Left kidney (tissue), 2 donors: ENCODE measurements around the gene KCTD13. TPM values are rescaled to one million over a fixed set of nuclear protein-coding genes. Genes with fewer than 3 reads are reported as not detected.
"Not testable (repeated sequence)": the region's sequence is repeated elsewhere in the genome, so short reads cannot be mapped to it uniquely, and the experiment has no call there.

ENCODE experiments used
- DNase-seq: peaks from one replicate; pipeline ENCODE4 v3.0.0-alpha.2; 2013
- polyA plus RNA-seq: library from polyadenylated mRNA; unstranded; fragments of 120-200 nt; gene quantifications from one replicate; pipeline ENCODE4 v1.2.1, GENCODE V29; 2013; ENCODE audit not compliant: insufficient read length

KCTD13 gene
- polyA plus RNA-seq, 1 donor, result 23.9 TPM

- no peak for DNase-seq
These were observed 24.9 kb upstream of the KCTD13 start for GRCh38 chr16:29950806-29951461.

GRCh38 chr16:29947897-29948296, 21.9 kb upstream of the KCTD13 start:
- DNase-seq, result no peak

DNA sequence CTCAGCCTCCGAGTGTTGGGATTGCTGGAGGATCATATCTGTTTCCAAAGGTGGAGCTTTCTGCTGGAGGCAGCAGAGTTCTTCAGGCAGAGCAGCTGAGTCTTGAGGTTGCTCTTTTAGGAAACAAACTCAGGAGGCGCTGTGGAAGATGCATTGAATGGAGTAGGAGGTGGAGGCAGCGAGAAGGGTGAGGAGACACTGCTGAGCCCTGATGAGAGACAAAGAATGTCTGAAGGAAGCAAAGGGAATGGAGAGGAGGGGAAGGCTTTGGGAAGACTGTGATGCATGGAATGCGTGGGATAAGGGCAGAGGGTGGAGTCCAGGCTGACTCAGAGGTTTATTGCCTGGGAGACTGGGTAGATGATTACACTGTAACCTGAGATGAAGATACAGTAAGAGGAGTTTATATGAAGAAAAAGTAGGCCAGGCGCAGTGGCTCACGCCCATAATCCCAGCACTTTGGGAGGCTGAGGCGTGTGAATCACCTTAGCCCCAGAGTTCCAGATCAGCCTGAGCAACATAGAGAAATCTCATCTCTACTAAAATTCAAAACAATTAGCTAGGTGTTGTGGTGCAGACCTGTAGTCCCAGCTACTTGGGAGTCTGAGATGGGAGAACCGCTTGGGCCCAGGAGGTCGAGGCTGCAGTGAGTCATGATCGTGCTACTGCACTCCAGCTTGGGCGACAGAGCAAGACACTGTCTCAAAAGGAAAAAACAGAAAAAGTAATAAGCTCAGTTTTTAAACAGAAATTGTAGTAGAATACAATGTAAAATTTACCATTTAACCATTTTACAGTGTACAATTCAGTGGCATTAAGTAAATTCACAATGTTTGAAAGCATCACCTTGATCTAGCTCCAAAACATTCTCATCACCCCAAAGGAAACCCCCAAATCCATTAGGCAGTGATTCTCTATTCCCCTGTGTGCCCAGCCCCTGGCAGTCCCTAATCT, 18.1 kb upstream of the KCTD13 start:
- DNase-seq, result peak; percentile 84

- no peak for DNase-seq
These were observed 14.6 kb upstream of the KCTD13 start for GRCh38 chr16:29940656-29941055.

DNA sequence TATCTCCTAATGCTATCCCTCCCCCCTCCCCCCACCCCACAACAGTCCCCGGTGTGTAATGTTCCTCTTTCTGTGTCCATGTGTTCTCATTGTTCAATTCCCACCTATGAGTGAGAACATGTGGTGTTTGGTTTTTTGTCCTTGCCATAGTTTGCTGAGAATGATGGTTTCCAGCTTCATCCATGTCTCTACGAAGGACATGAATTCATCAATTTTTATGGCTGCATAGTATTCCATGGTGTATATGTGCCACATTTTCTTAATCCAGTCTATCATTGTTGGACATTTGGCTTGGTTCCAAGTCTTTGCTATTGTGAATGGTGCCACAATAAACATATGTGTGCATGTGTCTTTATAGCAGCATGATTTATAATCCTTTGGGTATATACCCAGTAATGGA, 5.7 kb upstream of the KCTD13 start:
- DNase-seq, result not testable (repeated sequence)

- DNase-seq, result no peak
These were observed 1.3 kb upstream of the KCTD13 start for GRCh38 chr16:29927070-29927905.

- no peak for DNase-seq
These were observed 656 bp upstream of the KCTD13 start for GRCh38 chr16:29926711-29927052.

GRCh38 chr16:29925105-29925756, 795 bp downstream of the KCTD13 start:
- no peak for DNase-seq

- no peak for DNase-seq
These were observed 3.0 kb downstream of the KCTD13 start for GRCh38 chr16:29922986-29923501.

GRCh38 chr16:29922326-29922725, 3.7 kb downstream of the KCTD13 start:
- DNase-seq, result no peak

GRCh38 chr16:29921034-29921385, 5.0 kb downstream of the KCTD13 start:
- DNase-seq, result no peak

DNA sequence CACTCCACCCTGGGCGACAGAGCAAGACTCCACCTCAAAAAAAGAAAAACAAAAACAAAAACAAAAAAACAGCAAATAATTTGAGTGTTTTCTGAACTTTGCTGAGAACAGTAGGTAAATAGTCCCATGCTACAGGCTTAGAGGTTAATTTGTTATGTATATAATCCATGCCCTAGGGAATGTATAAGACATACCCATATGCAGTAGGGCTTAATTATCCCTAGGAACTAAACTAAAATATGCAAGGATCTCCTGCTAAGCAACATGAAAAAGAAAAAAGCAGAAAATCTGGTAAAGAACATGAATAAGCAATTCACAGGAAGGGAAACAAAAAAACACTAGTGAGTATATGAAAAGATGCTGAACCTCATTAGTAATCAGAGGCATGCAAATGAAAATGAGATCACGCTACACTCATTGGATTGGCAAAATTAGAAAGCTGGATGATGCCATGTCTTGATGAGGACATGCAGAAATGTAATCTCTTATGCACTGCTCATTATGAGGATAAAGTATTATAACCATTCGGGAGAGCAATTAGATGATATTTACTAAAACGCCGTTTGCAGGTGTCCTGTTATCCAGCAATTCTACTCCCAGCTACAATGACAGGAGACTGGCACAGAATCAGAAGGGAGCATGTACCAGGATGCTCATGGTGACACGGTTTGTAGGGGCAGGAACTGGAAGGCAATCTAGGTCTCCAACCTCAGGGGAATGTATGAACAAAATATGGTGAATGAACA, 5.6 kb downstream of the KCTD13 start:
- no peak for DNase-seq

GRCh38 chr16:29916979-29917378, 9.0 kb downstream of the KCTD13 start:
- DNase-seq, result no peak

- no peak for DNase-seq
These were observed 10.3 kb downstream of the KCTD13 start for GRCh38 chr16:29915590-29916247.

- DNase-seq, result no peak
These were observed 12.5 kb downstream of the KCTD13 start for GRCh38 chr16:29913514-29913913.

DNA sequence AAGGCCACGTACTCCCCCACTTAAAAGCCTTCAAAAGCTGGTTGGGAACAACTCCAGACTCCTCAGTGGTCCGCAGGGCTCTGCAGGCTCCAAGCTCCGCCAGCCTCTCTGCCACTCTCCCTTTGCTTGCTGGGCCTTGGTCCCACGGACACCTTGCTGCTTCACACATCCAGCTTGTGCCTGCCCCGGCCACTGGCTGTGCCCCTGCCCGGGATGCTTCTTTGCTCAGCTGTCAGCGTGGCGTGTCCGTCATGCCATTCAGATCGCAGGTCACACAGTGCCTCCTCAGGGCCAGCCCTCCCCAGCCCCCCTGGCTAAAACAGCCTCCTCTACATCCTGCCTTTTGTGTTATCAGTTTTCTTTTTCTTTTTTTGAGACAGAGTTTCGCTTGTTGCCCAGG, 13.9 kb downstream of the KCTD13 start:
- no peak for DNase-seq

- DNase-seq, result no peak
These were observed 14.4 kb downstream of the KCTD13 start for GRCh38 chr16:29911676-29912010.

GRCh38 chr16:29910819-29911675, 15.0 kb downstream of the KCTD13 start:
- DNase-seq, result no peak

- DNase-seq, result not testable (repeated sequence)
These were observed 16.2 kb downstream of the KCTD13 start for GRCh38 chr16:29909851-29910250.

- no peak for DNase-seq
These were observed 16.6 kb downstream of the KCTD13 start for GRCh38 chr16:29909391-29909790.
